Fibroblast of villous mesenchyme (primary cell): ENCODE results near the gene IQSEC1. TPM values are rescaled to one million over a fixed set of nuclear protein-coding genes. Genes with fewer than 3 reads are reported as not detected.

Experiments used
- DNase-seq: peaks from one replicate; pipeline ENCODE4 v3.0.0-alpha.2; 2010; ENCODE audit warnings: low read depth
- H3K4me3 ChIP-seq: 2 replicates; pipeline ENCODE4 v1.5.1; 2011; ENCODE audit warnings: low read depth, mild to moderate bottlenecking, low read length
- CTCF ChIP-seq: IDR thresholded peaks from 2 replicates; pipeline ENCODE4 v1.5.1; 2012; ENCODE audit warnings: low read depth, mild to moderate bottlenecking, low read length; ENCODE audit not compliant: insufficient read depth
- total RNA-seq: library from RNA; depleted of rRNA; stranded (reverse); fragments of >200 nt; gene quantifications from 2 replicates; pipeline ENCODE4 v1.2.3, GENCODE V29; 2012

The IQSEC1 gene
- total RNA-seq, 1 donor, result 19.9 TPM

DNA sequence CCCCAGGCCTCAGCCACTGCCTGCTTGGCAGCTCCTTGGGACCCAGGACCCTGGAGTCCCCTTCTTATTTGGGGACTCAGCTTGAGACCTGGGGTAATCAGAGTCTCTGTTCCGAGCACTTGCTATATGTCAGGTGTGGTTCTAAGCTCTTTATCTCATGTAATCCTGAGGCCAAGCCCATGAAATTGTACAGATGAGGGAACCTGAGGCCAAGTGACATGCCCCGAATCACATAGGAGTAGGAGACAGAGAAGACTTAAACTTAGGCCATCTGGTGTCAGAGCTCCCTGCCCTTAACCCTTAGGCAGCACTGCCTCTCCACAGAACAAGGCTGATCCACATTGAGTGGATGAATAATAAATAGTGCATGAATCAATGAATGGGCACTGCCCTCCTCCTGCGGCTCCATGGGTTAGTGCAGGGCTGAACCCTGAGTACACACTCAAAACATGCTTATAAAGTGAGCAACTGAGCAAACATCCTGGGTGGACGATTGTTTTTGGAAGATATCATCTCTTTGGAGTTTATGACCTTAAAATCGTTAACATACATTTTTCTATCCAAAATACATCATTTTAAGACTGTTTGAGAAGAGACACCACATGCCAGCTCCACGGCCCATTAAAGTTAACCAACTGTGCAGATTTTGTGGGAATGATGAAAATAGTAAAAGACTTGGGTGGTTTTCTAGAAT is 33.2 kb upstream of the IQSEC1 start:
- TF ChIP-seq CTCF, result no peak
- DNase-seq, result no peak

GRCh38 chr3:13105896-13106250 is 32.6 kb upstream of the IQSEC1 start:
- H3K4me3 ChIP-seq, result no peak overlapping the region
- TF ChIP-seq CTCF, result no peak
- no peak for DNase-seq

More for the DNA sequence above, 33.2 kb upstream of the IQSEC1 start:
- no peak overlapping the region for H3K4me3 ChIP-seq

GRCh38 chr3:13105181-13105895 is 32.1 kb upstream of the IQSEC1 start:
- DNase-seq, result no peak
- no peak overlapping the region for H3K4me3 ChIP-seq
- TF ChIP-seq CTCF, result no peak

DNA sequence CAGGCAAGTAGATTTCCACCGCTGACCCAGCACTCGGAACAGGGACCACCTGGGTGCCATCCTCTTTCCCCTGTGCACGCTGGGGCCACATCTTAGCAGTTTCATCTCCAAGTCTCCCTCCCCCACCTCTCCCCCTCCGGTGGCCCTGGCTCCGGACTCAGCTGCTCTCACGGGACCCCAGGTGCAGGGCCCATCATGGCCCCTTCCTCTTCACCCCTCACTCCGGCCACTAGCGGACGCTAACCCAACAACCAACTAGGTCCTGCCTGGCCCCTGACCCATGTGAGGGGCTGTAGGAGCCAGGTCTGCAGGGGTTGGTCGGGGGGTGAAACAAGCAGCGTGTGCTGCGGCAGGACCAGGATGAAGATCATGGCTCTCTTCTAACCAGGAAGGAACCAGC is 31.3 kb upstream of the IQSEC1 start:
- TF ChIP-seq CTCF, result no peak
- no peak overlapping the region for H3K4me3 ChIP-seq
- DNase-seq, result no peak

DNA sequence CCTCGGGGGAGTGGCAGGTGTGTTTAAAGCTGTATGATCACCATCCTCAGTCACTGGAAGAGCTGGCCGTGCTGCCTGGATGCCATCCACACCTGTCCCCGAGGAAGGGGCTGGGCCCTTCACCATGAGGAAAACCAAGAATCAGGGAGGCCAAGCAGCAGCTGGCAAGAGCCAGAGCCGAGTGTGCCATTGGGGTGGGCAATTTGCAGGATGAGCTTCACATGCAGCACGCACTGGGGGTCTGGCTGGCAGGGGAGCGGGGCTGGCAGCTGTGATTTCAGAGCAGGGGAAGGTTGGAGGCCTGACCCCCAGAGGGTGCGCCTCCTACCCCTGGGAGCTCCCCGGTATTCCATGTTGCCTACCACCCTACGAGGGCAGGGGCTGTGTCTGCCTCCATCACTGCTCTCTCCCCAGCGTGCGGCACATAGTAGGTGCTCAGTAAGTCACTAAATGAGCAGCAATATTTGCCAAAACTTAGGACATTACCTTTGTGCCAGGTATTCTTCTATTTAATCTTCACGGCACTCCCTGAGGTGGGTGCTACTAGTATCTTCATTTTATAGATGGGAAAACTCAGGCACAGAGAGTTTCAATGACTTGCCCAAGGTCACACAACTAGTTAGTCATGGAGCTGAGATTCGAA is 30.3 kb upstream of the IQSEC1 start:
- H3K4me3 ChIP-seq, result no peak overlapping the region
- DNase-seq, result no peak
- TF ChIP-seq CTCF, result no peak

DNA sequence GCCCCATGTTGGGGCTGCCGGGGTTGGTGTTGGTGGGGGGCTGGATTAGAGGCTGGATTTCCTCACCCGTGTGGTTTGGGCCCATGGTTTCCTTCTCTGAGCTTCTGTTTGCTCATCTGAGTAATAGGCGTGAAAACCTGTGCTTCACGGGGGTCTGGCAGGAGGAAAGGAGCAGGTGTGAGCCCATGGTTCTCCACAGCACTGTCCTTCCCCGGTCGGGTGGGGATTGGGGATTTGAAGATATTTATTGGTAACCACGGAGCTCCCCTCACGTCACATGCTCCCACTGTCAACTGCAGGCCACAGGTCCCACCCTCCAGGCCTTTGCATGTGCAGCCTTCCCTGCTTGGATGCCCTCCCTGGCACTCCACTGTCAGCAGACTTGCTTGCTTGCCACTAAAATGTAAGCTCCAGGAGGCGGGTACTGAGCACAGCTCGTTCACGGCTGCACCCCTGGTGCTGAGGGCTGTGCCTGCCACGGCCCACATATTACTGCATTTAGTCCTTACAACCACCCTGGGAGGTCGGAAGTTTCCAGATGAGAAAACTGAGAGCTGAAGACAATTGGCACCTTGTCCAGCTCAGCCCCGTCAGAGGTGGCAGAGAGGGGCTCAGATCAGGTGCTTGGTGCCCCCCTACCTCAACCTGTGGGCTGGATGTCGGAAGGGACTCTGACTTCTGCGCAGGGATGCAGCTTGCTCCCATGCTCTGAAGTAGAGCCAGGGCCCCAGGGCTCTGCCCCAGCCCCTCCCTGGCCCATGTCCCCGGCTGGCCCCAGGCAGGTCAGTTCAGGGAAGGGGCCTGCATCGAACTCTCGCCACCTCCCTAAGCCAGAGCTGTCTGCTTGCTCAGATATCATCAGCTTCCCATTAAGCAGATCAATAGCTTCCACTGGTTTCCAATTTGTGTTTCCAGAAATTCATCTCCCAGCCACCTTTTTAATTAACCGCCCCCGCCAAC is 29.4 kb upstream of the IQSEC1 start:
- DNase-seq, result no peak
- H3K4me3 ChIP-seq, result no peak overlapping the region
- no peak for TF ChIP-seq CTCF
